GM19463 (cell line): ENCODE measurements around the gene RPL4.
"Not testable (repeated sequence)": the region's sequence is repeated elsewhere in the genome, so short reads cannot be mapped to it uniquely, and the experiment has no call there.

ENCODE experiments used
- ATAC-seq: cut with Tn5 transposase; IDR thresholded peaks from one replicate; pipeline ENCODE4 v1.9.1; 2021; ENCODE audit warnings: mild to moderate bottlenecking, moderate library complexity; ENCODE audit not compliant: unreplicated experiment

Gene RPL4

GRCh38 chr15:66504563-66505429 lies at the start of gene RPL4, which contains the start of gene ZWILCH:
TSS of gene RPL4 (minus strand) at chr15:66504855. CDS start at chr15:66504790, 65 bp downstream.
TSS of gene ZWILCH (plus strand) at chr15:66505326. CDS start at chr15:66505339, 13 bp downstream.
- ATAC-seq = peak; percentile 69

GRCh38 chr15:66545255-66545654 lies 40.6 kb upstream of the RPL4 start:
- ATAC-seq = no peak

- no peak for ATAC-seq
These were observed 38.2 kb upstream of the RPL4 start for GRCh38 chr15:66542896-66543295.

GRCh38 chr15:66535056-66535455 lies 30.4 kb upstream of the RPL4 start:
- ATAC-seq = no peak

- no peak for ATAC-seq
These were observed 20.2 kb upstream of the RPL4 start for GRCh38 chr15:66524838-66525237.

- no peak for ATAC-seq
These were observed 19.3 kb upstream of the RPL4 start for GRCh38 chr15:66523926-66524325.

GRCh38 chr15:66515901-66516322 lies 11.3 kb upstream of the RPL4 start:
- no peak for ATAC-seq

GRCh38 chr15:66514586-66514985 lies 9.9 kb upstream of the RPL4 start:
- ATAC-seq = no peak

- no peak for ATAC-seq
These were observed 3.7 kb upstream of the RPL4 start for GRCh38 chr15:66508293-66508883.

GRCh38 chr15:66505818-66506217 lies 1.2 kb upstream of the RPL4 start:
- ATAC-seq = no peak

GRCh38 chr15:66505430-66505811 lies 766 bp upstream of the RPL4 start:
- ATAC-seq = peak; percentile 16

GRCh38 chr15:66503780-66504562 lies 684 bp downstream of the RPL4 start:
- no peak for ATAC-seq

GRCh38 chr15:66503041-66503648 lies 1.5 kb downstream of the RPL4 start:
- ATAC-seq = not testable (repeated sequence)

GRCh38 chr15:66502491-66502890 lies 2.2 kb downstream of the RPL4 start:
- ATAC-seq = no peak

- ATAC-seq = not testable (repeated sequence)
These were observed 4.3 kb downstream of the RPL4 start for GRCh38 chr15:66500346-66500745.

GRCh38 chr15:66498501-66499386 lies 5.9 kb downstream of the RPL4 start:
- ATAC-seq = no peak

GRCh38 chr15:66497502-66498455 lies 6.9 kb downstream of the RPL4 start, which contains the start of gene SNAPC5:
TSS of gene SNAPC5 (minus strand) at chr15:66497762. CDS start at chr15:66497731, 31 bp downstream.
- ATAC-seq = peak; percentile 88

GRCh38 chr15:66496951-66497501 lies 7.6 kb downstream of the RPL4 start:
- no peak for ATAC-seq
